ENCODE results near the gene FNIP2.

The FNIP2 gene

DNA sequence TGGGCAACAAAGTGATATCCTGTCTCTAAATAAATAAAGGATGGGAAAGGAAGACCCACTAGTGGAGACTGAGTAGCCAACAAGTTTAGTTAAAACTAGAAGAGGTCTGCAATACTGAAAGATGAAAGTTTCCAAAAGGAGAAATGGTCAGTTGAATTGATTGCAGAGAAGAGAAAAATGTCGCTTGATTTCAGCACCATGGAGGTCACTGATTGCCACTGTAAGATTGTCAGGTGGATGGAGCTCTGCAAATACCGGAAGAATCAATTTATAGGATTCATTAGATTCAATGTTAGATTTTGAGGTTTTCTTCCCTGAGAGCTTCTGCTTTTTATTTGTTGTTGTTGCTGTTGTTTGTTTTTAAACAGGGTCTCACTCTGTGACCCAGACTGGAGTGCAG is 5.4 kb upstream of the FNIP2 start:
- no peak for DNase-seq (ENCODE audit: low spot score)
- Histone ChIP-seq H3K27ac (no peak overlapping the region), H3K4me3 (no peak overlapping the region)
- TF ChIP-seq, protein P1, sequence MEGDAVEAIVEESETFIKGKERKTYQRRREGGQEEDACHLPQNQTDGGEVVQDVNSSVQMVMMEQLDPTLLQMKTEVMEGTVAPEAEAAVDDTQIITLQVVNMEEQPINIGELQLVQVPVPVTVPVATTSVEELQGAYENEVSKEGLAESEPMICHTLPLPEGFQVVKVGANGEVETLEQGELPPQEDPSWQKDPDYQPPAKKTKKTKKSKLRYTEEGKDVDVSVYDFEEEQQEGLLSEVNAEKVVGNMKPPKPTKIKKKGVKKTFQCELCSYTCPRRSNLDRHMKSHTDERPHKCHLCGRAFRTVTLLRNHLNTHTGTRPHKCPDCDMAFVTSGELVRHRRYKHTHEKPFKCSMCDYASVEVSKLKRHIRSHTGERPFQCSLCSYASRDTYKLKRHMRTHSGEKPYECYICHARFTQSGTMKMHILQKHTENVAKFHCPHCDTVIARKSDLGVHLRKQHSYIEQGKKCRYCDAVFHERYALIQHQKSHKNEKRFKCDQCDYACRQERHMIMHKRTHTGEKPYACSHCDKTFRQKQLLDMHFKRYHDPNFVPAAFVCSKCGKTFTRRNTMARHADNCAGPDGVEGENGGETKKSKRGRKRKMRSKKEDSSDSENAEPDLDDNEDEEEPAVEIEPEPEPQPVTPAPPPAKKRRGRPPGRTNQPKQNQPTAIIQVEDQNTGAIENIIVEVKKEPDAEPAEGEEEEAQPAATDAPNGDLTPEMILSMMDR (IDR thresholded peaks at IDR 0.05) = no peak

DNA sequence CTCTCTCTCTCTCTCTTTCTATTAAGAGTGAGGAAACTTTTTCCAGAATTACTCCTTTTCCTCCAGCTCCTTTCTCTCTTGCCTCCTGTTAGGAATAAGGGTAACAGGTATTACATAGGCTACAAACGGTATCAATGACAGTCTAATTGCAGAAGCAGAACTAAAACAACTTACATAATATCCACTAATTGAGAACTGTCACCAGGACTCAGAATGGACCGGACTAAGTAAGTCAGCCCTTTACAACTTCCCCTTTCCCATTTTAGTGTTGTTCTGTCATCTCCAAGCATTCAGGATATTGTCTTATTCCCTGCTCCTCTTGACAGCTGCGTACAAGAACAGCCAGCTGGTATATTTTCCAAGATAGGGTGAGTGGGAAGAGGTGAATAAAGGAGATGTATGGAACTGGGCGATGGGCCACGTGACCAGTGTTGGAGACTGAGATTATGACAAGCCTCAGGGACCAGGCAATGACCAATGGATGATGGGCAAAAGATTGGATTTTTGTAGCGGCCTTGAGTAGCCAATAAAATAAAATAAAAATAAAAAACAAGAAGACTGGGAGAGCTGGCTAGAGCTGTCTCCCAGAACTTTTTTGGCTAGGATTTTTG is 2.3 kb upstream of the FNIP2 start:
- H3K4me3 ChIP-seq = no peak overlapping the region
- TF ChIP-seq, protein P1 (IDR thresholded peaks at IDR 0.05) = no peak
- H3K27ac ChIP-seq = no peak overlapping the region
- no peak for DNase-seq (ENCODE audit: low spot score)

DNA sequence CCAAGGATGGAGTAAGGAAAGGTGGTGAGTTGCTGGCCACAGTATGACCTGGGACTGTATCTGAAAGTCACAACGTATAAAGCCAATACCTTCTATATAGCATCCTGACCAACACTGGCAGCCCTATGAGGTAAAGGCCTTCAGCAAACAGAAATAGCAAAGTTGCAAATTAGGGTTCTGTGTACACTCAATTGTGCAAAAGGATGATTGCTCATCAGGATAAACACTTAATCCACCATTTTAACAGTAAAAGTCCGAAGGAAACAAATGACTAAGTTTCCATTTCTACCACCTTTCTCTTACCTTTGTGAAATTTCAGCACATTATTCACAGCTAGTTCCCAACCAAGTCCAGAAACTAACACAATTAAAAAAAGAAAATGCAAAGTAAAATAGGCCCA is 1.4 kb upstream of the FNIP2 start:
- TF ChIP-seq, protein P1 (IDR thresholded peaks at IDR 0.05) = no peak
- DNase-seq (ENCODE audit: low spot score) = no peak
- Histone ChIP-seq H3K27ac (peak overlapping the region; percentile 3), H3K4me3 (no peak overlapping the region)

DNA sequence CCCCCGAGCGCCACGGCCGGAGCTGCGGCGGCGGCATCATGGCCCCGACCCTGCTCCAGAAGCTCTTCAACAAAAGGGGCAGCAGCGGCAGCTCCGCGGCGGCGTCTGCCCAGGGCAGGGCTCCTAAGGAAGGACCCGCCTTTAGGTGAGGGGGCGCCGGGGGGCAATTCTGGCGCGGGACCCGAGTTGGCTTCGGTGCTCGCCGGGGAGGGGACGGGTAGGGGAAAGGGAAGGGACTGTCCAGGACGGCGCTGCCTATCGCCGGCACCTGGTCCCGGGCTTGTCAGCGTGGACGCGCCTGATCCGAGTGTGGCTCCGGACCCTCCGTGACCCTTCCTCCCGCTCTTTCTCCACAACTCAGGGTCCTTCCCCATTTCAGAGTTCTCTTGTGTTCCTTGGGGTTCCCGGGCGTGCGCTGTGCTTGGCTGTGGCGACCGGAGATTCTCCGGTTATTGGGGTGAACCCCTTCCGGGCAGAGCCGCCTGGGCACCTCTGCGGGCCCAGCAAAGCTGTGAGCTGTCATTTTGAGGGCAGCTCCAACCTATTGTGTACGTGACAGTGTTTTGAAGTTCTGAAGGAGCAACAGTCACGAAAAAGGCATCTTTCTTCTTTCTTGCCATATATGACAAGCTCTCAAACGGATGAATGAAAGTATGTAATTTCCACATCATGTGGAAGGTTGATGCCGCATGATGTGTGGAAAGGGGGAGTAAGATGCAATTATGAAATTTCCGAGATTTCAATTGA is 522 bp downstream of the FNIP2 start:
- peak; percentile 79 for DNase-seq (ENCODE audit: low spot score)
- TF ChIP-seq, protein P1 (IDR thresholded peaks at IDR 0.05) = no peak
- H3K4me3 ChIP-seq = peak overlapping the region; percentile 95
- peak overlapping the region; percentile 92 to 95 for H3K27ac ChIP-seq

DNA sequence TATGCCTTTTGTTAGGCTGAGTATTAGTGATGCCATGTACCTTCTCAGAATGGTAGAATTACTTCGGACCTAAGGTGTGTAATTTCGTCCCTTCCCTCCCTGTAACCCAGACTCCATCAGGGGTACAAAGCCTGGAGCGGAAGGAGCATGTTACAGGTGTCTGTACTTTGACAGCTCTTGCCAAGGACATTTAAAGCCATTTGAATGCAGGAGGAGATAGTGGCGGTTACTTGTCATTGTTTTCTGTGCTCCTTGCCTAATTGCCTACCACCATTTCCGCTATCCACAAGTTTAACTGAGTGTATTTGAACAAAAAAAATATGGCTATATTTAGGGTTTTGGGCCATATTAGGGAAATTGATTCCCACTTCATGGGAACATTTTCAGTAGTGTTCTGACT is 1.8 kb downstream of the FNIP2 start:
- DNase-seq (ENCODE audit: low spot score) = no peak
- H3K4me3 ChIP-seq = peak overlapping the region; percentile 95
- peak overlapping the region in 1 of 2 donors; percentile 10 for H3K27ac ChIP-seq
- TF ChIP-seq, protein P1 (IDR thresholded peaks at IDR 0.05) = no peak

DNA sequence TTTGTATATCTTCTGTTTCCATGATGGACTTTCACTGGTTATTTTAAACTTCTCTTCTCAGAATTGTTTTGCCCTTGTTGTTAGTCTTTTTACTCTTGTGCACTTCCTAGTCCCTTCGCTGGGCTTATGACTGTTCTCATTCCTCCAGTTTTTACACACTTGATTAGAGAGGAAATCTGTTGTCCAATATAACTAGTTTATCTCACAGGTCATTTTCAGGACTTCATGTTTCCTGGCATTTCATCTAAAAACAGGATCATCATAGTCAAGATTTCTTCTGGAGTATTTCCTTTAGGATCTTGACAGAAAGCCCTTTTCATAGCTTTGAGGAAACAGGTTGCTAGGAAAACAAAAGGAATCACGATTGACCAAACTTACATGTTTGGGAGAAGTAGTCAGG is 3.0 kb downstream of the FNIP2 start:
- Histone ChIP-seq H3K27ac (peak overlapping the region in 1 of 2 donors; percentile 9), H3K4me3 (no peak overlapping the region)
- DNase-seq (ENCODE audit: low spot score) = no peak
- TF ChIP-seq, protein P1 (IDR thresholded peaks at IDR 0.05) = no peak
